Activated T-helper 1 cell treated with anti-CD3 and anti-CD28 coated beads, Interleukin-12 subunit alpha, Interleukin-12 subunit beta, Interleukin-2, Interleukin-4 antibody, amounts not matched to agents 30 ng/mL and 10 ng/mL and 1 ng/mL, durations not matched to agents 14 hours and 24 hours and 36 hours (primary cell): Measurements from ENCODE around the gene DNAJC1. TPM values are rescaled to one million over a fixed set of nuclear protein-coding genes. Genes with fewer than 3 reads are reported as not detected.
"Not testable (repeated sequence)": the region's sequence is repeated elsewhere in the genome, so short reads cannot be mapped to it uniquely, and the experiment has no call there.

Experiments used
- DNase-seq: peaks from one replicate; pipeline ENCODE4 v3.0.0; 2021; ENCODE audit warnings: low spot score
- H3K27ac Mint-ChIP-seq: one replicate; pipeline ENCODE4 v1.8.0; 2021; ENCODE audit warnings: mild to moderate bottlenecking, mixed read lengths
- H3K27me3 Mint-ChIP-seq: one replicate; pipeline ENCODE4 v1.8.0; 2022; ENCODE audit warnings: mild to moderate bottlenecking, moderate library complexity, mixed read lengths; ENCODE audit not compliant: insufficient read depth
- H3K36me3 Mint-ChIP-seq: one replicate; pipeline ENCODE4 v1.8.0; 2021; ENCODE audit warnings: low read depth, mixed read lengths
- H3K4me1 Mint-ChIP-seq: one replicate; pipeline ENCODE4 v1.8.0; 2021; ENCODE audit warnings: low read depth, mixed read lengths
- H3K4me3 Mint-ChIP-seq: one replicate; pipeline ENCODE4 v1.8.0; 2021; ENCODE audit warnings: mild to moderate bottlenecking, moderate library complexity, mixed read lengths
- H3K9me3 Mint-ChIP-seq: one replicate; pipeline ENCODE4 v1.8.0; 2021; ENCODE audit warnings: mixed read lengths
- intact Hi-C: fragments of 100-400 bp; cut with micrococcal nuclease; formaldehyde crosslinking; loops from one replicate; pipeline ENCODE4 v1.15.1; 2024
- total RNA-seq: library from RNA; stranded (reverse); gene quantifications from 2 replicates; pipeline ENCODE4 v1.2.3, GENCODE V29; 2022

DNAJC1 gene, protein sequence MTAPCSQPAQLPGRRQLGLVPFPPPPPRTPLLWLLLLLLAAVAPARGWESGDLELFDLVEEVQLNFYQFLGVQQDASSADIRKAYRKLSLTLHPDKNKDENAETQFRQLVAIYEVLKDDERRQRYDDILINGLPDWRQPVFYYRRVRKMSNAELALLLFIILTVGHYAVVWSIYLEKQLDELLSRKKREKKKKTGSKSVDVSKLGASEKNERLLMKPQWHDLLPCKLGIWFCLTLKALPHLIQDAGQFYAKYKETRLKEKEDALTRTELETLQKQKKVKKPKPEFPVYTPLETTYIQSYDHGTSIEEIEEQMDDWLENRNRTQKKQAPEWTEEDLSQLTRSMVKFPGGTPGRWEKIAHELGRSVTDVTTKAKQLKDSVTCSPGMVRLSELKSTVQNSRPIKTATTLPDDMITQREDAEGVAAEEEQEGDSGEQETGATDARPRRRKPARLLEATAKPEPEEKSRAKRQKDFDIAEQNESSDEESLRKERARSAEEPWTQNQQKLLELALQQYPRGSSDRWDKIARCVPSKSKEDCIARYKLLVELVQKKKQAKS
- total RNA-seq = 24.8 and 26.2 TPM in 2 replicates

DNA sequence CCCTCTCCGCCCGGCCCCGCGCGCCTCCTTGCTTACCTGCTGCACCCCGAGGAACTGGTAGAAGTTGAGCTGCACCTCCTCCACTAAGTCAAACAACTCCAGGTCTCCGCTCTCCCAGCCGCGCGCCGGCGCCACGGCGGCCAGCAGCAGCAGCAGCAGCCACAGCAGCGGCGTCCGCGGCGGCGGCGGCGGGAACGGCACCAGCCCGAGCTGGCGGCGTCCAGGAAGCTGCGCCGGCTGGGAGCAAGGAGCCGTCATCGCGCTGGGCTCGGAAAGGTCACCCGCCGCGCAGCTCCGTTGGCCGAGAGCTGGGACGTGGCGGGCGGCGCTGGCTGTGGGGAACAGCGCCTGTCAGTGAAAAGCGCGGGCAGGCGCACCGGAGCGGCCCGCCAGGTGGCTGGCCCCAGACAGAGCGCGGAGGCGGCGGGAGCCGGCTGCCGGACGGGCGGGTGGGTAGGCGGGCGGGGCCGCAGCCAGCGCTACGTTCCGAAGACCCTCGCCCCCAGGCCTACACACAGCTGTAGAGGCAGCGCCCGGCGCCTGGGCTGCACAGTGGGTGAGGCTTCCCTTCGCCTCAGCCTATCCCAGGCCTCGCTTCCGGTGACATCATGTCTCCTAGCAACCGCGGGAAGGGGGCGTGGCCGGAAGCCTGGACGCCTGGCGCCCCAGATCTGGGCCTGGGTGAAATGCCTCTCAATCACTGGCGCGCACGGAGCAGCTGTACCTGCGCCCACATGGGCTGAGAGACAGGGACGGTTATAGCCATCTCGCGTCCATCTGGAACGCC lies at the start of gene DNAJC1:
TSS of gene DNAJC1 (minus strand) at position 554 of the 787 bp plus-strand sequence. CDS start at position 258, 296 bp downstream.
- peaks cover 14% of the 10 kb centered on the region for H3K27me3 Mint-ChIP-seq

GRCh38 chr10:22053048-22053447 lies 49.5 kb upstream of the DNAJC1 start:
- Mint-ChIP-seq H3K4me3 (no peak overlapping the region), H3K9me3 (peaks cover 9% of the 10 kb centered on the region), H3K4me1 (no peaks in the 10 kb centered on the region), H3K36me3 (no peaks in the 10 kb centered on the region), H3K27ac (no peak overlapping the region), H3K27me3 (no peaks in the 10 kb centered on the region)
- no peak for DNase-seq
- intact Hi-C loops = no loop called here

More for the DNA sequence above, at the start of gene DNAJC1:
- H3K4me3 Mint-ChIP-seq = peak within 1 kb of the TSS; percentile 98
- H3K4me1 Mint-ChIP-seq = peaks cover 41% of the 10 kb centered on the region
- peaks cover 11% of the 10 kb centered on the region for H3K36me3 Mint-ChIP-seq
- intact Hi-C loops = loop anchor here (1.0 to 10.0 kb wide), 20 partner anchors 10 to 1441 kb away; partner anchors contain the start of genes COMMD3, MLLT10, MSRB2 and PIP4K2A
- DNase-seq = peak; percentile 97
- peaks cover 5% of the 10 kb centered on the region for H3K9me3 Mint-ChIP-seq
- peak within 1 kb of the TSS; percentile 96 for H3K27ac Mint-ChIP-seq

- Mint-ChIP-seq H3K4me3 (no peak overlapping the region), H3K27me3 (peaks cover 3% of the 10 kb centered on the region), H3K4me1 (no peaks in the 10 kb centered on the region), H3K9me3 (peaks cover 14% of the 10 kb centered on the region), H3K27ac (no peak overlapping the region), H3K36me3 (no peaks in the 10 kb centered on the region)
- intact Hi-C loops = no loop called here
- no peak for DNase-seq
Measured at GRCh38 chr10:22049635-22050034, 46.1 kb upstream of the DNAJC1 start.

DNA sequence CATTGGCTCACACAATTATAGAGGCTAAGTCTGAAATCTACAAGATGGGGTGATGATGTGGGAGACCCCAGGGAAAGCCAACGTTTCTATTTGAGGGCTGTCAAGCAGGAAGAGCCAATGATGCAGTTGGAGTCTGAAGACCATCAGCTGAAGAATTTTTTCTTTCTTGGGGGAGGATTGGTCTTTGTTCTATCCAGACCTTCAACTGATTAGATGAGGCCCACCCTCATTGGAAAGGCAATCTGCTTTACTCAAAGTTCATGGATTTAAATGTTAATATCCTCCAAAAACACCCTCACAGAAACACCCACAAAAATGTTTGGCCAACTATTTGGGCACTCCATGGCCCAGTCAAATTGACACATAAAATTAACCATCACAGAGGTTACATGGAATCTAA lies 44.3 kb upstream of the DNAJC1 start:
- Mint-ChIP-seq H3K27ac (no peak overlapping the region), H3K4me1 (no peaks in the 10 kb centered on the region), H3K36me3 (no peaks in the 10 kb centered on the region), H3K9me3 (peaks cover 11% of the 10 kb centered on the region), H3K4me3 (no peak overlapping the region), H3K27me3 (peaks cover 7% of the 10 kb centered on the region)
- no peak for DNase-seq
- intact Hi-C loops = no loop called here

DNA sequence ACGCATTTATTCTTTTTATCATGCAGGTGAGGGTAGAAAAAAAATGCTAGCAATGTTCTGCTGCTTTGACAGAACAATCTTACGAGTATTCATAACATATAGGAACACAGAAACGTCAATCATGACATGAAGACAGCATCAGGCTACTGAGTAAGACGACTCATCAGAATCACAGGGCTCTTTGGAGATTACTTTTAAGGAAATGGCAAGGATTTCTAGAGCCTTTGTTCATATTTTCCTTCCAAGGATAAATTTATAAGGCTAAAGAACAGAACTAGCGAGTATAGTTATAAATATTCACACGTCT lies 39.8 kb upstream of the DNAJC1 start:
- no peak for DNase-seq
- Mint-ChIP-seq H3K27me3 (peaks cover 7% of the 10 kb centered on the region), H3K27ac (no peak overlapping the region), H3K4me1 (no peaks in the 10 kb centered on the region), H3K36me3 (no peaks in the 10 kb centered on the region), H3K9me3 (peaks cover 5% of the 10 kb centered on the region), H3K4me3 (no peak overlapping the region)
- intact Hi-C loops = no loop called here

GRCh38 chr10:22042557-22043326 lies 39.2 kb upstream of the DNAJC1 start:
- H3K36me3 Mint-ChIP-seq = no peaks in the 10 kb centered on the region
- no peak overlapping the region for H3K4me3 Mint-ChIP-seq
- H3K27ac Mint-ChIP-seq = no peak overlapping the region

DNA sequence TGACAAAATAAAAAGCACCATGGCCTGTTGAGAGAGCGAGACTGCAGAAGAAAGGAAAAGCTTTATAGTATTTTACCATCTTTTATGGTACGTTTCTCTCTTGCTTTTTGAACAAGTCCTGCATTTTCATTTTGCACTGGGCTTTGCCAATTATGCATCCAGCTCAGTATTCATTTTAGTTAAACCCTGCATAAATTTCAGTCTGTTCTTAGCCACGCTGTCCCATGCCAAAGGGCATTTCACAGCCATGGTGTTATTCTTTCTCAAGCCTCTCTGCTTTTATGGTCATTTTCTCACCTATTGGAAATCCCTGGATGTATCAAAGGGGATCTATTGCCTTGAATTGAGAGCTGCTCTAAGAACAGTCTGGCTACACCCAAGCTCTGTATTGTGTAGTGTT lies 30.8 kb upstream of the DNAJC1 start:
- H3K27ac Mint-ChIP-seq = no peak overlapping the region
- H3K27me3 Mint-ChIP-seq = peaks cover 7% of the 10 kb centered on the region
- peaks cover 13% of the 10 kb centered on the region for H3K9me3 Mint-ChIP-seq
- no peaks in the 10 kb centered on the region for H3K4me1 Mint-ChIP-seq
- DNase-seq = no peak
- H3K4me3 Mint-ChIP-seq = no peak overlapping the region
- intact Hi-C loops = no loop called here
- no peaks in the 10 kb centered on the region for H3K36me3 Mint-ChIP-seq

More at GRCh38 chr10:22042557-22043326, 39.2 kb upstream of the DNAJC1 start:
- H3K27me3 Mint-ChIP-seq = peaks cover 7% of the 10 kb centered on the region
- peaks cover 2% of the 10 kb centered on the region for H3K9me3 Mint-ChIP-seq
- no peaks in the 10 kb centered on the region for H3K4me1 Mint-ChIP-seq
- DNase-seq = no peak
- intact Hi-C loops = no loop called here

- H3K27ac Mint-ChIP-seq, H3K27me3 Mint-ChIP-seq, H3K36me3 Mint-ChIP-seq, H3K4me1 Mint-ChIP-seq, intact Hi-C loops, H3K4me3 Mint-ChIP-seq, DNase-seq: not testable (repeated sequence)
- H3K9me3 Mint-ChIP-seq = peaks cover 13% of the 10 kb centered on the region
Measured at GRCh38 chr10:22032268-22032667, 28.7 kb upstream of the DNAJC1 start.

GRCh38 chr10:22030421-22030820 lies 26.9 kb upstream of the DNAJC1 start:
- intact Hi-C loops = no loop called here
- no peak for DNase-seq

DNA sequence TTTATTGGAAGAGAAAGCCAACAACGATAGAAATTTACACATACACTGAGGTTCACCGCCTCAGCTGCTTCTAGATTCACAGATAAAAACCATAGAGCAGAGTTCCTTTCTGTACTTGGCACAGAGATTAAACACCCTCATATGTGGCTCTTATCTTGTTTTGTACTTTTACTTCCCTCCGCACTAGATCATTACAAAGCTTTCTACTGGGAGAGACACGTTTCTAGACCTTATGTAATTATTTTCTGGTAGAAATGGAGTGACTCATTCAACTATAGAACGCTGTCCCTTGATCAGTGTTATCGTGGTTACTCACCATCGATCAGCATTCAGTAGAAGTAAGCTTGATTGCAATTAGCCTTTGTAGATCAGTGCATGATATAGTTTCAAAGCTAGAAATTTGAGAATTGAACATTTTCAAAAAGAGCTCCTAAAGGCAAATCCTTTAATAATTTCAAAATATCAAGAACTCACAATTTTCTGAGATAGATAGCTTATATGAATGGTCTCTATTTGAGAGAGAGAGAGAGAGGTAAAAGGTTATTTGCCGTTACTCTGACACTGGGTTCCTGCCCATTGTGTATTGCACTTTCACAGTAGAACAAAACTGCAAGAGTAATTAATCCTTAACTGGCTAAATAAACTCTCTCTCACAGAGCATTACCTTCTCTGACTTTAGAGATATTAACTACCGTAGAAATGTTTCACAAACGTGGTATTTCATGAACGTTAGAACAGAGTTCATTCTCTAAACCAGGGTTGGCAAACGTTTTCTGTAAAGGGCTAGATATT lies 26.1 kb upstream of the DNAJC1 start:
- Mint-ChIP-seq H3K9me3 (peaks cover 9% of the 10 kb centered on the region), H3K4me1 (no peaks in the 10 kb centered on the region), H3K27ac (no peak overlapping the region), H3K27me3 (peaks cover 5% of the 10 kb centered on the region), H3K4me3 (no peak overlapping the region), H3K36me3 (no peaks in the 10 kb centered on the region)
- no peak for DNase-seq
- intact Hi-C loops = no loop called here

More at GRCh38 chr10:22030421-22030820, 26.9 kb upstream of the DNAJC1 start:
- Mint-ChIP-seq H3K36me3 (no peaks in the 10 kb centered on the region), H3K27ac (no peak overlapping the region), H3K4me1 (no peaks in the 10 kb centered on the region), H3K4me3 (no peak overlapping the region), H3K27me3 (peaks cover 5% of the 10 kb centered on the region), H3K9me3 (peaks cover 9% of the 10 kb centered on the region)

- H3K4me3 Mint-ChIP-seq = no peak overlapping the region
- H3K27me3 Mint-ChIP-seq = peaks cover 5% of the 10 kb centered on the region
- H3K27ac Mint-ChIP-seq = no peak overlapping the region
- intact Hi-C loops = no loop called here
- peaks cover 7% of the 10 kb centered on the region for H3K9me3 Mint-ChIP-seq
- peaks cover 2% of the 10 kb centered on the region for H3K36me3 Mint-ChIP-seq
- peaks cover 10% of the 10 kb centered on the region for H3K4me1 Mint-ChIP-seq
- DNase-seq = no peak
Measured at GRCh38 chr10:22027364-22028238, 24.1 kb upstream of the DNAJC1 start.
